ENCODE results near the gene STIM2. TPM values are rescaled to one million over a fixed set of nuclear protein-coding genes. Genes with fewer than 3 reads are reported as not detected.

Gene STIM2
- total RNA-seq, 1 donor from 2014 or later, result 18.4 TPM

GRCh38 chr4:27057053-27057452, 196.4 kb downstream of the STIM2 start:
- Histone ChIP-seq H3K27ac (ENCODE audit: low read depth, low read length) (no peak overlapping the region), H3K36me3 (ENCODE audit: insufficient read depth, low read length) (no peaks in the 10 kb centered on the region), H3K4me1 (ENCODE audit: insufficient read depth, low read length) (no peaks in the 10 kb centered on the region), H2AFZ (ENCODE audit: low read depth, low read length) (no peak overlapping the region), H3K4me3 (ENCODE audit: insufficient read depth, low read depth, low read length) (no peak overlapping the region), H3K79me2 (ENCODE audit: insufficient read depth, low read length) (no peaks in the 10 kb centered on the region), H3K9ac (ENCODE audit: low read length) (no peak overlapping the region), H3K9me3 (ENCODE audit: insufficient read depth, low read depth, low read length) (no peaks in the 10 kb centered on the region), H3K4me2 (ENCODE audit: low read length) (no peak overlapping the region), H4K20me1 (ENCODE audit: insufficient read depth, low read length) (no peaks in the 10 kb centered on the region), H3K27me3 (ENCODE audit: insufficient read depth, low read length) (peaks cover 2% of the 10 kb centered on the region)
- DNase-seq (ENCODE audit: low read depth) (no peak), FAIRE-seq (no peak)
- Mint-ChIP-seq H3K27ac (ENCODE audit: unreplicated experiment) (peak overlapping the region; percentile 8), H3K36me3 (ENCODE audit: low read depth, unreplicated experiment) (no peaks in the 10 kb centered on the region), H3K9me3 (ENCODE audit: unreplicated experiment) (no peaks in the 10 kb centered on the region), H3K4me3 (ENCODE audit: unreplicated experiment) (no peak overlapping the region), H3K27me3 (ENCODE audit: low read depth, unreplicated experiment) (peaks cover 4% of the 10 kb centered on the region), H3K4me1 (ENCODE audit: low read depth, unreplicated experiment) (peaks cover 13% of the 10 kb centered on the region)
- TF ChIP-seq CTCF (IDR thresholded peaks at IDR 0.05; ENCODE audit: insufficient read depth, low read depth, low read length), result no peak
- TF ChIP-seq EZH2 (IDR thresholded peaks at IDR 0.05; ENCODE audit: insufficient read depth, low read length), result no peak

- no peak overlapping the region for H3K4me2 ChIP-seq (ENCODE audit: low read length)
Measured at GRCh38 chr4:27057662-27058061, 197.0 kb downstream of the STIM2 start.

More at GRCh38 chr4:27057662-27058061, 197.0 kb downstream of the STIM2 start:
- H3K9me3 ChIP-seq (ENCODE audit: insufficient read depth, low read depth, low read length), result peaks cover 2% of the 10 kb centered on the region
- Mint-ChIP-seq H3K36me3 (ENCODE audit: low read depth, unreplicated experiment) (no peaks in the 10 kb centered on the region), H3K27me3 (ENCODE audit: low read depth, unreplicated experiment) (peaks cover 6% of the 10 kb centered on the region), H3K27ac (ENCODE audit: unreplicated experiment) (no peak overlapping the region), H3K9me3 (ENCODE audit: unreplicated experiment) (no peaks in the 10 kb centered on the region), H3K4me3 (ENCODE audit: unreplicated experiment) (no peak overlapping the region), H3K4me1 (ENCODE audit: low read depth, unreplicated experiment) (peaks cover 13% of the 10 kb centered on the region)
- H3K9ac ChIP-seq (ENCODE audit: low read length), result no peak overlapping the region
- H4K20me1 ChIP-seq (ENCODE audit: insufficient read depth, low read length), result no peaks in the 10 kb centered on the region
- H3K27ac ChIP-seq (ENCODE audit: low read depth, low read length), result no peak overlapping the region
- FAIRE-seq, result no peak
- H2AFZ ChIP-seq (ENCODE audit: low read depth, low read length), result no peak overlapping the region
- H3K4me1 ChIP-seq (ENCODE audit: insufficient read depth, low read length), result no peaks in the 10 kb centered on the region
- DNase-seq (ENCODE audit: low read depth), result no peak
- H3K79me2 ChIP-seq (ENCODE audit: insufficient read depth, low read length), result no peaks in the 10 kb centered on the region
- peaks cover 2% of the 10 kb centered on the region for H3K27me3 ChIP-seq (ENCODE audit: insufficient read depth, low read length)
- no peaks in the 10 kb centered on the region for H3K36me3 ChIP-seq (ENCODE audit: insufficient read depth, low read length)
- TF ChIP-seq CTCF (IDR thresholded peaks at IDR 0.05; ENCODE audit: insufficient read depth, low read depth, low read length) (no peak), EZH2 (IDR thresholded peaks at IDR 0.05; ENCODE audit: insufficient read depth, low read length) (no peak)
- no peak overlapping the region for H3K4me3 ChIP-seq (ENCODE audit: insufficient read depth, low read depth, low read length)

Measured in astrocyte (in vitro differentiated cells and primary cell).